Measurements from ENCODE around the gene ATP8B4.
A peak's percentile ranks its signal among the peaks of the same experiment; 100 is the strongest.

ATP8B4 gene

GRCh38 chr15:50151476-50151875, 32.4 kb upstream of the ATP8B4 start:
- Histone ChIP-seq H4K91ac (ENCODE audit: low read depth, low read length) (no peak overlapping the region), H4K8ac (ENCODE audit: low read depth, low read length) (no peak overlapping the region), H2BK12ac (ENCODE audit: low read length) (no peak overlapping the region), H3K23ac (ENCODE audit: low read length) (no peak overlapping the region), H3K9me3 (ENCODE audit: insufficient read depth, low read depth, low read length) (no peaks in the 10 kb centered on the region), H3K27me3 (ENCODE audit: insufficient read depth, low read length) (no peaks in the 10 kb centered on the region), H2BK120ac (ENCODE audit: insufficient read depth, low read length, poor library complexity) (no peak overlapping the region), H3K79me2 (ENCODE audit: control insufficient read depth, insufficient read depth, low read length, poor library complexity) (no peaks in the 10 kb centered on the region), H3K4me2 (ENCODE audit: low read length) (no peak overlapping the region), H3K4me1 (ENCODE audit: control insufficient read depth in 1 of 2, insufficient read depth in 2 of 2, low read length in 2 of 2) (no peaks in the 10 kb centered on the region), H3K9ac (ENCODE audit: low read length) (no peak overlapping the region), H3K14ac (ENCODE audit: low read length) (no peak overlapping the region), H2BK5ac (ENCODE audit: low read depth, low read length, poor library complexity) (no peak overlapping the region), H3K27ac (ENCODE audit: low read depth, low read length) (no peak overlapping the region), H3K4me3 (ENCODE audit: low read depth, low read length) (no peak overlapping the region), H3K79me1 (ENCODE audit: low read length) (peaks cover 2% of the 10 kb centered on the region), H4K12ac (ENCODE audit: low read depth, low read length) (no peak overlapping the region), H2AFZ (ENCODE audit: insufficient read depth, low read length, poor library complexity) (no peak overlapping the region), H3K4ac (ENCODE audit: low read depth, low read length) (no peak overlapping the region), H3K36me3 (ENCODE audit: control insufficient read depth in 1 of 2, insufficient read depth in 2 of 2, low read length in 2 of 2) (no peaks in the 10 kb centered on the region), H2AK5ac (ENCODE audit: low read length) (no peak overlapping the region), H3K18ac (ENCODE audit: low read length) (no peak overlapping the region)
- DNase-seq, result no peak
- no CpG with 5 or more reads among the region's 2 CpGs for WGBS (ENCODE audit: extremely low coverage, insufficient coverage, insufficient read length)

- H3K4me3 ChIP-seq (ENCODE audit: low read depth, low read length), result no peak overlapping the region
- H3K18ac ChIP-seq (ENCODE audit: low read length), result no peak overlapping the region
- H3K36me3 ChIP-seq (ENCODE audit: control insufficient read depth in 1 of 2, insufficient read depth in 2 of 2, low read length in 2 of 2), result no peaks in the 10 kb centered on the region
- no peaks in the 10 kb centered on the region for H3K4me1 ChIP-seq (ENCODE audit: control insufficient read depth in 1 of 2, insufficient read depth in 2 of 2, low read length in 2 of 2)
- H4K12ac ChIP-seq (ENCODE audit: low read depth, low read length), result no peak overlapping the region
- no peak overlapping the region for H3K4me2 ChIP-seq (ENCODE audit: low read length)
- H3K79me1 ChIP-seq (ENCODE audit: low read length), result peaks cover 2% of the 10 kb centered on the region
- H3K79me2 ChIP-seq (ENCODE audit: control insufficient read depth, insufficient read depth, low read length, poor library complexity), result no peaks in the 10 kb centered on the region
- no peak overlapping the region for H2AK5ac ChIP-seq (ENCODE audit: low read length)
- no peaks in the 10 kb centered on the region for H3K27me3 ChIP-seq (ENCODE audit: insufficient read depth, low read length)
- no peak overlapping the region for H3K23ac ChIP-seq (ENCODE audit: low read length)
- H3K14ac ChIP-seq (ENCODE audit: low read length), result no peak overlapping the region
- no peak overlapping the region for H3K4ac ChIP-seq (ENCODE audit: low read depth, low read length)
- no peak overlapping the region for H4K8ac ChIP-seq (ENCODE audit: low read depth, low read length)
- no peak overlapping the region for H2BK12ac ChIP-seq (ENCODE audit: low read length)
- H3K9ac ChIP-seq (ENCODE audit: low read length), result no peak overlapping the region
- H2BK120ac ChIP-seq (ENCODE audit: insufficient read depth, low read length, poor library complexity), result no peak overlapping the region
- no peak overlapping the region for H2BK5ac ChIP-seq (ENCODE audit: low read depth, low read length, poor library complexity)
- no peak for DNase-seq
- H2AFZ ChIP-seq (ENCODE audit: insufficient read depth, low read length, poor library complexity), result no peak overlapping the region
- H4K91ac ChIP-seq (ENCODE audit: low read depth, low read length), result no peak overlapping the region
- no peaks in the 10 kb centered on the region for H3K9me3 ChIP-seq (ENCODE audit: insufficient read depth, low read depth, low read length)
- no peak overlapping the region for H3K27ac ChIP-seq (ENCODE audit: low read depth, low read length)
These were observed 31.8 kb upstream of the ATP8B4 start for GRCh38 chr15:50150851-50151250.

- no peak for DNase-seq
- H3K4me2 ChIP-seq (ENCODE audit: low read length), result no peak overlapping the region
- no peak overlapping the region for H4K91ac ChIP-seq (ENCODE audit: low read depth, low read length)
- H2AFZ ChIP-seq (ENCODE audit: insufficient read depth, low read length, poor library complexity), result no peak overlapping the region
- no CpG with 5 or more reads among the region's 3 CpGs for WGBS (ENCODE audit: extremely low coverage, insufficient coverage, insufficient read length)
- H3K27me3 ChIP-seq (ENCODE audit: insufficient read depth, low read length), result no peaks in the 10 kb centered on the region
- no peak overlapping the region for H3K23ac ChIP-seq (ENCODE audit: low read length)
- no peak overlapping the region for H3K27ac ChIP-seq (ENCODE audit: low read depth, low read length)
- no peaks in the 10 kb centered on the region for H3K79me2 ChIP-seq (ENCODE audit: control insufficient read depth, insufficient read depth, low read length, poor library complexity)
- H3K4ac ChIP-seq (ENCODE audit: low read depth, low read length), result no peak overlapping the region
- H3K4me1 ChIP-seq (ENCODE audit: control insufficient read depth in 1 of 2, insufficient read depth in 2 of 2, low read length in 2 of 2), result no peaks in the 10 kb centered on the region
- no peaks in the 10 kb centered on the region for H3K9me3 ChIP-seq (ENCODE audit: insufficient read depth, low read depth, low read length)
- no peak overlapping the region for H2BK5ac ChIP-seq (ENCODE audit: low read depth, low read length, poor library complexity)
- H3K4me3 ChIP-seq (ENCODE audit: low read depth, low read length), result no peak overlapping the region
- H4K8ac ChIP-seq (ENCODE audit: low read depth, low read length), result no peak overlapping the region
- H2AK5ac ChIP-seq (ENCODE audit: low read length), result no peak overlapping the region
- H3K36me3 ChIP-seq (ENCODE audit: control insufficient read depth in 1 of 2, insufficient read depth in 2 of 2, low read length in 2 of 2), result no peaks in the 10 kb centered on the region
- H2BK120ac ChIP-seq (ENCODE audit: insufficient read depth, low read length, poor library complexity), result no peak overlapping the region
- H4K12ac ChIP-seq (ENCODE audit: low read depth, low read length), result no peak overlapping the region
- no peak overlapping the region for H3K14ac ChIP-seq (ENCODE audit: low read length)
- H3K18ac ChIP-seq (ENCODE audit: low read length), result no peak overlapping the region
- H2BK12ac ChIP-seq (ENCODE audit: low read length), result no peak overlapping the region
- H3K79me1 ChIP-seq (ENCODE audit: low read length), result peaks cover 2% of the 10 kb centered on the region
- H3K9ac ChIP-seq (ENCODE audit: low read length), result no peak overlapping the region
These were observed 31.3 kb upstream of the ATP8B4 start for GRCh38 chr15:50150349-50150748.

- Histone ChIP-seq H3K79me2 (ENCODE audit: control insufficient read depth, insufficient read depth, low read length, poor library complexity) (no peaks in the 10 kb centered on the region), H4K12ac (ENCODE audit: low read depth, low read length) (no peak overlapping the region), H3K23ac (ENCODE audit: low read length) (no peak overlapping the region), H2AK5ac (ENCODE audit: low read length) (no peak overlapping the region), H3K4ac (ENCODE audit: low read depth, low read length) (no peak overlapping the region), H3K36me3 (ENCODE audit: control insufficient read depth in 1 of 2, insufficient read depth in 2 of 2, low read length in 2 of 2) (no peaks in the 10 kb centered on the region), H4K91ac (ENCODE audit: low read depth, low read length) (no peak overlapping the region), H3K9me3 (ENCODE audit: insufficient read depth, low read depth, low read length) (no peaks in the 10 kb centered on the region), H2AFZ (ENCODE audit: insufficient read depth, low read length, poor library complexity) (no peak overlapping the region), H4K8ac (ENCODE audit: low read depth, low read length) (no peak overlapping the region), H2BK120ac (ENCODE audit: insufficient read depth, low read length, poor library complexity) (no peak overlapping the region), H3K9ac (ENCODE audit: low read length) (no peak overlapping the region), H3K27ac (ENCODE audit: low read depth, low read length) (peak overlapping the region; percentile 1), H3K18ac (ENCODE audit: low read length) (no peak overlapping the region), H3K14ac (ENCODE audit: low read length) (no peak overlapping the region), H3K27me3 (ENCODE audit: insufficient read depth, low read length) (no peaks in the 10 kb centered on the region), H2BK5ac (ENCODE audit: low read depth, low read length, poor library complexity) (no peak overlapping the region), H3K4me3 (ENCODE audit: low read depth, low read length) (no peak overlapping the region), H3K4me1 (ENCODE audit: control insufficient read depth in 1 of 2, insufficient read depth in 2 of 2, low read length in 2 of 2) (no peaks in the 10 kb centered on the region), H2BK12ac (ENCODE audit: low read length) (no peak overlapping the region), H3K4me2 (ENCODE audit: low read length) (no peak overlapping the region), H3K79me1 (ENCODE audit: low read length) (peaks cover 2% of the 10 kb centered on the region)
- no CpG with 5 or more reads among the region's 1 CpG for WGBS (ENCODE audit: extremely low coverage, insufficient coverage, insufficient read length)
- no peak for DNase-seq
These were observed 30.1 kb upstream of the ATP8B4 start for GRCh38 chr15:50149090-50149489.
